Epithelial cell of esophagus (primary cell): ENCODE measurements around the gene DIP2A.
"Not testable (repeated sequence)": the region's sequence is repeated elsewhere in the genome, so short reads cannot be mapped to it uniquely, and the experiment has no call there.

Experiments
- DNase-seq: peaks from one replicate; pipeline ENCODE4 v3.0.0; 2010; ENCODE audit warnings: low read depth
- H3K4me3 ChIP-seq: 2 replicates; pipeline ENCODE4 v1.5.1; 2011; ENCODE audit warnings: mild to moderate bottlenecking, low read length, control low read depth
- TF ChIP-seq, protein P1 (sequence below): IDR thresholded peaks from 2 replicates; pipeline ENCODE4 v1.5.1; 2011; ENCODE audit warnings: low read depth, mild to moderate bottlenecking, low read length, control low read depth, inconsistent platforms; ENCODE audit not compliant: insufficient read depth; ENCODE audit errors: missing control alignments

Gene DIP2A

GRCh38 chr21:46457801-46458314 lies 833 bp upstream of the DIP2A start:
- TF ChIP-seq, protein P1, sequence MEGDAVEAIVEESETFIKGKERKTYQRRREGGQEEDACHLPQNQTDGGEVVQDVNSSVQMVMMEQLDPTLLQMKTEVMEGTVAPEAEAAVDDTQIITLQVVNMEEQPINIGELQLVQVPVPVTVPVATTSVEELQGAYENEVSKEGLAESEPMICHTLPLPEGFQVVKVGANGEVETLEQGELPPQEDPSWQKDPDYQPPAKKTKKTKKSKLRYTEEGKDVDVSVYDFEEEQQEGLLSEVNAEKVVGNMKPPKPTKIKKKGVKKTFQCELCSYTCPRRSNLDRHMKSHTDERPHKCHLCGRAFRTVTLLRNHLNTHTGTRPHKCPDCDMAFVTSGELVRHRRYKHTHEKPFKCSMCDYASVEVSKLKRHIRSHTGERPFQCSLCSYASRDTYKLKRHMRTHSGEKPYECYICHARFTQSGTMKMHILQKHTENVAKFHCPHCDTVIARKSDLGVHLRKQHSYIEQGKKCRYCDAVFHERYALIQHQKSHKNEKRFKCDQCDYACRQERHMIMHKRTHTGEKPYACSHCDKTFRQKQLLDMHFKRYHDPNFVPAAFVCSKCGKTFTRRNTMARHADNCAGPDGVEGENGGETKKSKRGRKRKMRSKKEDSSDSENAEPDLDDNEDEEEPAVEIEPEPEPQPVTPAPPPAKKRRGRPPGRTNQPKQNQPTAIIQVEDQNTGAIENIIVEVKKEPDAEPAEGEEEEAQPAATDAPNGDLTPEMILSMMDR: no peak
- DNase-seq: peak; percentile 51
- H3K4me3 ChIP-seq: peak overlapping the region; percentile 79

DNA sequence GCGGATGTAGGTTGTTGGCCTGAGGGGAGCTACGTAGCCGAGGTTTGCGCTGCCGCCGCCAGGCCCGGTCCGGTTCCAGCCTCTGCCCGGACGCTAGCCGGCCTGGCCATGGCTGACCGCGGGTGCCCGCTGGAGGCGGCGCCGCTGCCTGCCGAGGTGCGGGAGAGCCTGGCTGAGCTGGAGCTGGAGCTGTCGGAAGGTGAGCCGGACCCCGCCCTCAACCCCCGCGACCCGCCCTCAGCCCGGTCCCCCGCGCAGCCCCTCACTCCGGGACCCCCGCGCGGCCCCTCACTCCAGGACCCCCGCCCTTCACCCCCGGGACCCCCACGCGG lies 299 bp downstream of the DIP2A start:
- peak overlapping the region; percentile 50 for H3K4me3 ChIP-seq
- TF ChIP-seq, protein P1: no peak

GRCh38 chr21:46459356-46460112 lies 843 bp downstream of the DIP2A start:
- TF ChIP-seq, protein P1: no peak
- peak; percentile 46 for DNase-seq

More for the DNA sequence above, 299 bp downstream of the DIP2A start:
- DNase-seq: no peak

DNA sequence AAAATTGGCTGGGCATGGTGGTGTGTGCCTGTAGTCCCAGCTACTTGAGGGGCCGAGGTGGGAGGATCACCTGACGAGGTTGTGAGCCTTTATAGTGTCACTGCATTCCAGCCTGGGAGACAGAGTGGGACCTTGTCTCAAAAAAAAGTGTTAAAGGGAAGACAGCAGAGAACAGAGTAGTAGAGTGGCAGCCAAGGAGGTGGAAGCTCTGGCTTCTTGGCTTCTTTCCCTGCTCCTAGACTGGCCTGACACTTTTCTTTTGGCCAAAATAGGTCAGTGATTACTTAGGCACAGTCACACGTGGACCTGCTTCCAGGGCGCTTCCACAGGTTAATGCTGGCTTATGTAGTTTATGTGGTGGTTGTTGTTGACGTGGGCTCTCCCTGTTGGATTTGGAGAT lies 3.2 kb downstream of the DIP2A start:
- H3K4me3 ChIP-seq: no peak overlapping the region
- DNase-seq: no peak
- TF ChIP-seq, protein P1: no peak

More at GRCh38 chr21:46459356-46460112, 843 bp downstream of the DIP2A start:
- H3K4me3 ChIP-seq: peak overlapping the region; percentile 50

DNA sequence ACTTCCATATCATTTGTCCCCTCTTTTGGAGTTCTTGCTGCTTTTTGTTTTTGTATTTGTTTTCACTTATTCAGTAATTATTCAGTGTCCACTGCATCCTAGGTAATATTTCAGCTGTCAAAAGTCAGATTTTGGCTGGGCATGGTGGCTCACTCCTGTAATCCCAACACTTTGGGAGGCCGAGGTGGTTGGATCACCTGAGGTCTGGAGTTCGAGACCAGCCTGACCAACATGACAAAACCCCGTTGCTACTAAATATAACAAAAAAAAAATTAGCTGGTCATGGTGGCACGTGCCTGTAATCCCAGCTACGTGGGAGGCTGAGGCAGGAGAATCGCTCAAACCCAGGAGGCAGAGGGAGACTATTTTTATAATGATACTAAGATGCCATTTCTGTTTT lies 6.5 kb downstream of the DIP2A start:
- H3K4me3 ChIP-seq, DNase-seq: not testable (repeated sequence)

DNA sequence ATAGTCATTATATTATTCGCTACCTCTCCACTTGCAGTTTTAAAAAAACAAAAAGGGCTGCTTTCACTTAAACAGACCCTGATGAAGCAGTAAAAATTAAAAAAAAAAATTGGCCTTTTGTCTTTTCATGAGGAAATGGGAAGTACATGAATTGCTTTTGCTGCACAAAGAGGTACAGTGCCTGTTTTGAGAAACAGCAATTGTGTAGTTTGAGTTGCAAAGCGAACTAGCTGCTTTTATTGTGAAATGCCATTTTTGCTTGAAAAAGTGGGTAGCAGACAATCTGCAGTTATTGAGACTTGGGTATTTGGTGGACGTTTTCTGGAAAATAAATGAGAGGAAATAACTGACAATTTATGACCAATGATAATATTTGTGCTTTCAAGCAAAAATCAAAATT lies 7.0 kb downstream of the DIP2A start:
- DNase-seq: no peak
- TF ChIP-seq, protein P1: no peak
- no peak overlapping the region for H3K4me3 ChIP-seq

DNA sequence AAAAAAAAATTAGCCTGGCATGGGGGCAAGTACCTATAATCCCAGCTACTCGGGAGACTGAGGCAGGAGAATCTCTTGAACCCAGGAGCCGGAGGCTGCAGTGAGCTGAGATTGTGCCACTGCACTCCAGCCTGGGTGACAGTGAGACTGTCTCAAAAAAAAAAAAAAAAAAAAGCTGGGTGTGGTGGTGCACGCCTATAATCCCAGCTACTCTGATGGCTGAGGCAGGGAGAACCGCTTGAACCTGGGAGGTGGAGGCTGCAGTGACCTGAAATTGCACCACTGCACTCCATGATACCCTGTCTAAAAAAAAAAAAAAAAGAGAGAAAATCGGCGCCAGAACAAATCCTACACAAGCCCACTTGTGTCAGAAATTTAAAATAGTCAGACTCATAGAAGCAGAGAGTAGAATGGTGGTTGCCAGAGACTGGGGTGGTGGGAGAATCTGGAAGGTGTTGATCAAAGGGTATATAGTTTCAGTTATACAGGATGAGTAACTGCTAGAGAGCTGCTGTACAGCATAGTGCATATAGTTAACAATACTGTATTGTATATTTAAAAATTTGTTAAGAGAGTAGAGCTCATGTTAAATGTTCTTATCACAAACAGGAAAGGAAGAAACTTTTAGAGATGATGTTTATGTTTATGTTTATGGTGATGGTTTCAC lies 9.6 kb downstream of the DIP2A start:
- TF ChIP-seq, protein P1: no peak

More for the DNA sequence above, 9.6 kb downstream of the DIP2A start:
- DNase-seq: no peak
- H3K4me3 ChIP-seq: no peak overlapping the region
